ENCODE results near the gene PEPD. TPM values are rescaled to one million over a fixed set of nuclear protein-coding genes. Genes with fewer than 3 reads are reported as not detected.
A peak's percentile ranks its signal among the peaks of the same experiment; 100 is the strongest.

Gene PEPD
- total RNA-seq, 1 experiment from 2014 or later, result 83.1 TPM

DNA sequence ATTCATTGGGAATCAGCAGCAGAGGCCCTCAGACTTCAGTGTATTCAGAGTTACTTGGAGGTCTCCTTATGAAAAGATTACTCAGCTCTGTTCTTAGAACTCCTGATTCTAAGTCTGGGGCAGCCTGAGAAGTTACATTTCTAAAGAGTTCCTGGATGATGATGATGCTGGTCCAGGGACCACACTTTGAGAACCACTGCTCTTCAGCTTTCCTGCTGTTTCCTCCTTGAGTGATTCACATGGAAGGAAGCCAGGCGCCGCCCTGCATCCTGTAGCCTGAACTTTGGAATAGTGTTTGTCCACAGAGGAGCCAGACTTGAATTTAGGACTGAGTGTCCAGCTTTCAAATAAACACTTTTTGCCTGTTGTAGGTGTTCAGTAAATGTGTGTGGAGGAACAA, 145.2 kb downstream of the PEPD start (continued):
- TF ChIP-seq, protein P1, sequence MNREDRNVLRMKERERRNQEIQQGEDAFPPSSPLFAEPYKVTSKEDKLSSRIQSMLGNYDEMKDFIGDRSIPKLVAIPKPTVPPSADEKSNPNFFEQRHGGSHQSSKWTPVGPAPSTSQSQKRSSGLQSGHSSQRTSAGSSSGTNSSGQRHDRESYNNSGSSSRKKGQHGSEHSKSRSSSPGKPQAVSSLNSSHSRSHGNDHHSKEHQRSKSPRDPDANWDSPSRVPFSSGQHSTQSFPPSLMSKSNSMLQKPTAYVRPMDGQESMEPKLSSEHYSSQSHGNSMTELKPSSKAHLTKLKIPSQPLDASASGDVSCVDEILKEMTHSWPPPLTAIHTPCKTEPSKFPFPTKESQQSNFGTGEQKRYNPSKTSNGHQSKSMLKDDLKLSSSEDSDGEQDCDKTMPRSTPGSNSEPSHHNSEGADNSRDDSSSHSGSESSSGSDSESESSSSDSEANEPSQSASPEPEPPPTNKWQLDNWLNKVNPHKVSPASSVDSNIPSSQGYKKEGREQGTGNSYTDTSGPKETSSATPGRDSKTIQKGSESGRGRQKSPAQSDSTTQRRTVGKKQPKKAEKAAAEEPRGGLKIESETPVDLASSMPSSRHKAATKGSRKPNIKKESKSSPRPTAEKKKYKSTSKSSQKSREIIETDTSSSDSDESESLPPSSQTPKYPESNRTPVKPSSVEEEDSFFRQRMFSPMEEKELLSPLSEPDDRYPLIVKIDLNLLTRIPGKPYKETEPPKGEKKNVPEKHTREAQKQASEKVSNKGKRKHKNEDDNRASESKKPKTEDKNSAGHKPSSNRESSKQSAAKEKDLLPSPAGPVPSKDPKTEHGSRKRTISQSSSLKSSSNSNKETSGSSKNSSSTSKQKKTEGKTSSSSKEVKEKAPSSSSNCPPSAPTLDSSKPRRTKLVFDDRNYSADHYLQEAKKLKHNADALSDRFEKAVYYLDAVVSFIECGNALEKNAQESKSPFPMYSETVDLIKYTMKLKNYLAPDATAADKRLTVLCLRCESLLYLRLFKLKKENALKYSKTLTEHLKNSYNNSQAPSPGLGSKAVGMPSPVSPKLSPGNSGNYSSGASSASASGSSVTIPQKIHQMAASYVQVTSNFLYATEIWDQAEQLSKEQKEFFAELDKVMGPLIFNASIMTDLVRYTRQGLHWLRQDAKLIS (CRISPR knock-in tag; IDR thresholded peaks at IDR 0.05; ENCODE audit: borderline replicate concordance), result no peak
- no peak for TF ChIP-seq HMGA2 (CRISPR knock-in tag; IDR thresholded peaks at IDR 0.05)
- TF ChIP-seq CREB1 (CRISPR knock-in tag; IDR thresholded peaks at IDR 0.05), result no peak
- TF ChIP-seq, protein P2, sequence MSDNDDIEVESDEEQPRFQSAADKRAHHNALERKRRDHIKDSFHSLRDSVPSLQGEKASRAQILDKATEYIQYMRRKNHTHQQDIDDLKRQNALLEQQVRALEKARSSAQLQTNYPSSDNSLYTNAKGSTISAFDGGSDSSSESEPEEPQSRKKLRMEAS (CRISPR knock-in tag; IDR thresholded peaks at IDR 0.05), result no peak
- no peak for TF ChIP-seq ZNF138 (CRISPR knock-in tag; conservative IDR thresholded peaks at IDR 0.05)
- no peak for TF ChIP-seq NFATC4 (CRISPR knock-in tag; IDR thresholded peaks at IDR 0.05)

- H3K27ac Mint-ChIP-seq, result peak overlapping the region; percentile 0; the same call in 1 of the 2 replicates
- H3K4me3 Mint-ChIP-seq, result peak overlapping the region; percentile 84; the same call in 1 of the 2 replicates
- ChIA-PET CTCF (no interaction called here), POLR2A (no interaction called here)
- H3K9me3 Mint-ChIP-seq, result no peaks in the 10 kb centered on the region
- H3K4me1 Mint-ChIP-seq, result peaks cover 52% of the 10 kb centered on the region
- peaks cover 7% of the 10 kb centered on the region for H3K27me3 Mint-ChIP-seq (ENCODE audit: low read depth)
- TF ChIP-seq HMGA2 (CRISPR knock-in tag; IDR thresholded peaks at IDR 0.05), result no peak
- TF ChIP-seq CTCF (IDR thresholded peaks at IDR 0.05), result no peak
- no peak for TF ChIP-seq CBFB (CRISPR knock-in tag; IDR thresholded peaks at IDR 0.05; ENCODE audit: low read depth)
- TF ChIP-seq ZNF263 (CRISPR knock-in tag; IDR thresholded peaks at IDR 0.05; ENCODE audit: low read depth), result no peak
- TF ChIP-seq ZNF396 (CRISPR knock-in tag; IDR thresholded peaks at IDR 0.05; ENCODE audit: borderline replicate concordance), result no peak
- no peak for TF ChIP-seq E2F1 (CRISPR knock-in tag; IDR thresholded peaks at IDR 0.05)
- no peak for TF ChIP-seq RORB (CRISPR knock-in tag; IDR thresholded peaks at IDR 0.05)
- no peak for TF ChIP-seq JUN (CRISPR knock-in tag; IDR thresholded peaks at IDR 0.05)
- no peak for TF ChIP-seq TEAD1 (CRISPR knock-in tag; IDR thresholded peaks at IDR 0.05)
- peaks cover 11% of the 10 kb centered on the region; the same call in 1 of the 2 replicates for H3K36me3 Mint-ChIP-seq
- ATAC-seq (no peak), DNase-seq (ENCODE audit: low spot score) (no peak)
Observed at GRCh38 chr19:33375837-33376159, 145.8 kb downstream of the PEPD start.

- ChIA-PET POLR2A (interaction anchor here (2.2 kb wide), 1 partner anchor 73 kb away, joined by 12 read pairs; the partner anchor contains the start of gene CEBPA), CTCF (interaction anchor here (2.4 kb wide), 1 partner anchor 23 kb away, joined by 16 read pairs; no protein-coding TSS in a partner anchor)
- peak overlapping the region; percentile 84 for H3K4me3 Mint-ChIP-seq
- no peaks in the 10 kb centered on the region for H3K9me3 Mint-ChIP-seq
- ATAC-seq (no peak), DNase-seq (ENCODE audit: low spot score) (no peak)
- H3K36me3 Mint-ChIP-seq, result peaks cover 11% of the 10 kb centered on the region; the same call in 1 of the 2 replicates
- H3K27ac Mint-ChIP-seq, result peak overlapping the region; percentile 0; the same call in 1 of the 2 replicates
- peaks cover 52% of the 10 kb centered on the region for H3K4me1 Mint-ChIP-seq
- peaks cover 7% of the 10 kb centered on the region for H3K27me3 Mint-ChIP-seq (ENCODE audit: low read depth)
- TF ChIP-seq ZNF232 (CRISPR knock-in tag; IDR thresholded peaks at IDR 0.05) (no peak), CREM (CRISPR knock-in tag; IDR thresholded peaks at IDR 0.05) (no peak), ZNF317 (CRISPR knock-in tag; IDR thresholded peaks at IDR 0.05; ENCODE audit: borderline replicate concordance, low read depth) (no peak), USF2 (CRISPR knock-in tag; IDR thresholded peaks at IDR 0.05) (no peak), ZNF423 (CRISPR knock-in tag; IDR thresholded peaks at IDR 0.05) (no peak)
- TF ChIP-seq, protein P3, sequence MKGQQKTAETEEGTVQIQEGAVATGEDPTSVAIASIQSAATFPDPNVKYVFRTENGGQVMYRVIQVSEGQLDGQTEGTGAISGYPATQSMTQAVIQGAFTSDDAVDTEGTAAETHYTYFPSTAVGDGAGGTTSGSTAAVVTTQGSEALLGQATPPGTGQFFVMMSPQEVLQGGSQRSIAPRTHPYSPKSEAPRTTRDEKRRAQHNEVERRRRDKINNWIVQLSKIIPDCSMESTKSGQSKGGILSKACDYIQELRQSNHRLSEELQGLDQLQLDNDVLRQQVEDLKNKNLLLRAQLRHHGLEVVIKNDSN (CRISPR knock-in tag; IDR thresholded peaks at IDR 0.05), result no peak
- TF ChIP-seq, protein P4, sequence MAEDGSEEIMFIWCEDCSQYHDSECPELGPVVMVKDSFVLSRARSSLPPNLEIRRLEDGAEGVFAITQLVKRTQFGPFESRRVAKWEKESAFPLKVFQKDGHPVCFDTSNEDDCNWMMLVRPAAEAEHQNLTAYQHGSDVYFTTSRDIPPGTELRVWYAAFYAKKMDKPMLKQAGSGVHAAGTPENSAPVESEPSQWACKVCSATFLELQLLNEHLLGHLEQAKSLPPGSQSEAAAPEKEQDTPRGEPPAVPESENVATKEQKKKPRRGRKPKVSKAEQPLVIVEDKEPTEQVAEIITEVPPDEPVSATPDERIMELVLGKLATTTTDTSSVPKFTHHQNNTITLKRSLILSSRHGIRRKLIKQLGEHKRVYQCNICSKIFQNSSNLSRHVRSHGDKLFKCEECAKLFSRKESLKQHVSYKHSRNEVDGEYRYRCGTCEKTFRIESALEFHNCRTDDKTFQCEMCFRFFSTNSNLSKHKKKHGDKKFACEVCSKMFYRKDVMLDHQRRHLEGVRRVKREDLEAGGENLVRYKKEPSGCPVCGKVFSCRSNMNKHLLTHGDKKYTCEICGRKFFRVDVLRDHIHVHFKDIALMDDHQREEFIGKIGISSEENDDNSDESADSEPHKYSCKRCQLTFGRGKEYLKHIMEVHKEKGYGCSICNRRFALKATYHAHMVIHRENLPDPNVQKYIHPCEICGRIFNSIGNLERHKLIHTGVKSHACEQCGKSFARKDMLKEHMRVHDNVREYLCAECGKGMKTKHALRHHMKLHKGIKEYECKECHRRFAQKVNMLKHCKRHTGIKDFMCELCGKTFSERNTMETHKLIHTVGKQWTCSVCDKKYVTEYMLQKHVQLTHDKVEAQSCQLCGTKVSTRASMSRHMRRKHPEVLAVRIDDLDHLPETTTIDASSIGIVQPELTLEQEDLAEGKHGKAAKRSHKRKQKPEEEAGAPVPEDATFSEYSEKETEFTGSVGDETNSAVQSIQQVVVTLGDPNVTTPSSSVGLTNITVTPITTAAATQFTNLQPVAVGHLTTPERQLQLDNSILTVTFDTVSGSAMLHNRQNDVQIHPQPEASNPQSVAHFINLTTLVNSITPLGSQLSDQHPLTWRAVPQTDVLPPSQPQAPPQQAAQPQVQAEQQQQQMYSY (CRISPR knock-in tag; IDR thresholded peaks at IDR 0.05), result no peak
Observed at GRCh38 chr19:33375156-33375836, 146.3 kb downstream of the PEPD start.

All from WTC11 (cell line).